ENCODE data around the gene AP2A2. TPM values are rescaled to one million over a fixed set of nuclear protein-coding genes. Genes with fewer than 3 reads are reported as not detected.

Gene AP2A2
- total RNA-seq, 2 donors from 2014 or later, result 37.3 to 58.0 TPM

DNA sequence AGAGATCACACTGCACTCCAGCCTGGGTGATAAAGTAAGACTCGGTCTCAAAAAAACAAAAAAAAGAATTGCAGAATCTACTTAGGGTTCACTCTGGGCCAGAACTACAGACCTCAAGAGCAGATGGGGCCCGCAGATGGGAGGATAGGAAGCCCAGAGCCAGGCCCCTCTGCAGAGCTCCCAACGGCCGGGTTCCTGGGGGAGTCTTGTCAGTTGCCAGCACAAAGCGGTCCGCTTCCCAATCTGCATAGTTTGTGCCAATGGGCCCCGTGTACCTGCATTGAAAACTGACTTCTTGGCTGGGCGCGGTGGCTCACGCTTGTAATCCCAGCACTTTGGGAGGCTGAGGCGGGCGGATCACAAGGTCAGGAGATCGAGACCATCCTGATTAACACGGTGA, 13.4 kb upstream of the AP2A2 start:
- DNase-seq (ENCODE audit: low spot score in 2 of 2), result no peak
- peak overlapping the region in 1 of 2 donors; percentile 88 for H3K27ac Mint-ChIP-seq
- ATAC-seq, result no peak
- H3K36me3 Mint-ChIP-seq, result no peaks in the 10 kb centered on the region
- no peaks in the 10 kb centered on the region for H3K9me3 Mint-ChIP-seq

GRCh38 chr11:913043-913442, 12.6 kb upstream of the AP2A2 start:
- no peak for DNase-seq (ENCODE audit: low spot score in 2 of 2)
- no peaks in the 10 kb centered on the region for H3K36me3 Mint-ChIP-seq
- no peaks in the 10 kb centered on the region for H3K9me3 Mint-ChIP-seq
- no peak overlapping the region for H3K27ac Mint-ChIP-seq
- no peak for ATAC-seq

DNA sequence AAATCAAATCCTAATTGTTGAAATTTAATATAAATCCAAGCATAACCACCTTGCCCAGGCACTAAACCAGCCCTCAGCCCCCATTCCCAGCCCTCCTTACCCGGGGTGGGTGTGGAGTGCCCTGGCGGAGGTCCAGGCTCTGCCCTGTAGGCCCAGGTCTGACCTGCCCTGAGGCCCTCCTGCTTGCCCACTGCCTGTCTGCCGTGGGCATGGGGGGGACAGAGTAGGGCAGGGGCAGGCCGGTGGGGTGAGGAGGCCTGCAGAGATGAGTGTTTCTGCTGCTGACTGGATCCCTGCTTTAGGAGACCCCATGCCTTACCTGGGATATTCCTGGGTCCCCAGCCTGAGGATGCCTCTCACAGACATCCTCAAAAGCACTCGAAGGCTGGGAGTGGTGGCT, 11.5 kb upstream of the AP2A2 start:
- Mint-ChIP-seq H3K36me3 (no peaks in the 10 kb centered on the region), H3K9me3 (no peaks in the 10 kb centered on the region), H3K27ac (no peak overlapping the region)
- no peak for ATAC-seq
- no peak for DNase-seq (ENCODE audit: low spot score in 2 of 2)

GRCh38 chr11:914747-915501, 10.7 kb upstream of the AP2A2 start:
- no peak for DNase-seq (ENCODE audit: low spot score in 2 of 2)

GRCh38 chr11:917426-917825, 8.2 kb upstream of the AP2A2 start:
- DNase-seq (ENCODE audit: low spot score in 2 of 2), result no peak
- Mint-ChIP-seq H3K36me3 (no peaks in the 10 kb centered on the region), H3K27ac (no peak overlapping the region), H3K9me3 (no peaks in the 10 kb centered on the region)
- no peak for ATAC-seq

More at GRCh38 chr11:914747-915501, 10.7 kb upstream of the AP2A2 start:
- no peaks in the 10 kb centered on the region for H3K9me3 Mint-ChIP-seq
- ATAC-seq, result no peak
- H3K27ac Mint-ChIP-seq, result no peak overlapping the region
- H3K36me3 Mint-ChIP-seq, result no peaks in the 10 kb centered on the region

DNA sequence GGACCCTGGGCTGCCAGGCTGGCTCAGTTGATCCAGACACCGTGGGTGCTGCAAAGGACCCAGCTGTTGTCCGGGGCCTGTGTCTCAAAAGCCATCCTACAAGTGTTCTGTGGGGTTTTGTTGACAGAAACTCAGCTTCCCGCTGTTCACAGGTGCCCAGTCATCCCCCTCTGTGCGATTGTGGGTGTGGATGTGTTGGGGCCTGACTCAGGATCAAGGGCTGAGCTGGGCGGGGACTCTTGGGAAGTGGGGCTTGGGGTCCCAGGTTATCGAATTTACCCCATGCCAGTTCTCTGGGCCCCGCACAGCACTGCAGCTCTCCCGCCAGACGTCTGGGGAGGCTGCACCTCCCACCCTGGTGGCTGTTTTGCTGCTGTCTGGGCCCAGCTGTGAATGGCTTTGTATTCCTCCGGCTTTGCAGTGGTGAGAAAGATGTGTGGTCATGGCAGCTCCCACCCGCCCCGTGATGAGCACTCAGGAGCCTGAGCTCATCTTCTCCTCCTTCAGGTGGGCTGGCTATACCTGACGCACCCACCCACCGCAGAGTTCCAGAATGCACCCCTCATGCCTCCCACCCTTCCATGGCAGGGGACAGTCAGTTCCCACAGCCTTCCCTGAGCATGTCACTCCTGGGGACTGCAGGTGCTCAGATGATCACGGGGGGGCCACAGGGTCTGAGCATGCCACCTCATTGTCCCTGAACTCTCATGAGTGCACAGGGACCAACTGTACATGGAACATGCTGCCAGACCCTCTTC, 3.6 kb upstream of the AP2A2 start:
- ATAC-seq, result no peak
- Mint-ChIP-seq H3K36me3 (peaks cover 8 to 9% of the 10 kb centered on the region in 2 donors), H3K27ac (no peak overlapping the region), H3K9me3 (no peaks in the 10 kb centered on the region)
- no peak for DNase-seq (ENCODE audit: low spot score in 2 of 2)

GRCh38 chr11:923691-924405, 1.8 kb upstream of the AP2A2 start:
- H3K9me3 Mint-ChIP-seq, result no peaks in the 10 kb centered on the region
- peaks cover 8 to 11% of the 10 kb centered on the region in 2 donors for H3K36me3 Mint-ChIP-seq
- DNase-seq (ENCODE audit: low spot score in 2 of 2) (no peak), ATAC-seq (no peak)
- H3K27ac Mint-ChIP-seq, result no peak overlapping the region

GRCh38 chr11:924406-925157, 1.1 kb upstream of the AP2A2 start:
- H3K27ac Mint-ChIP-seq, result no peak overlapping the region
- DNase-seq (ENCODE audit: low spot score in 2 of 2) (no peak), ATAC-seq (no peak)
- no peaks in the 10 kb centered on the region for H3K9me3 Mint-ChIP-seq
- peaks cover 8 to 11% of the 10 kb centered on the region in 2 donors for H3K36me3 Mint-ChIP-seq

DNA sequence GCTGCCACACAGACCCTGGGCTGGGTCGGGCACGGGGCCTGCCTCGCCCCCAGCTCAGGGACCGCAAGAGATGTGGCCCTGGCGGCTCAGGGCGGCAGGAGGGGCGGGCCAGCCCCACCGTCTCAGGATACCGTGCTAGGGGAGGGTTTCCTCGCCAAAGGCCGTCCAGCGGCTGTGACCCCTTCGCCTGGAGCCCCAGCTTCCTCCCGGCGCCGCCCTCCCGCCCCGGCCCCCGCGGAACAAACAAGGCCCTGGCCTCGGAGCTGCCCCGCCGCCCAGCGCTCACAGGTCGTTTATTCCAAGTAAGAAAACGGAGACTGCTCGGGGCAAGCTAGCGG, 543 bp upstream of the AP2A2 start:
- no peaks in the 10 kb centered on the region for H3K9me3 Mint-ChIP-seq
- no peak overlapping the region for H3K27ac Mint-ChIP-seq
- DNase-seq (ENCODE audit: low spot score in 2 of 2) (no peak), ATAC-seq (peak in 1 of 2 donors; percentile 3)
- H3K36me3 Mint-ChIP-seq, result peaks cover 8 to 11% of the 10 kb centered on the region in 2 donors

DNA sequence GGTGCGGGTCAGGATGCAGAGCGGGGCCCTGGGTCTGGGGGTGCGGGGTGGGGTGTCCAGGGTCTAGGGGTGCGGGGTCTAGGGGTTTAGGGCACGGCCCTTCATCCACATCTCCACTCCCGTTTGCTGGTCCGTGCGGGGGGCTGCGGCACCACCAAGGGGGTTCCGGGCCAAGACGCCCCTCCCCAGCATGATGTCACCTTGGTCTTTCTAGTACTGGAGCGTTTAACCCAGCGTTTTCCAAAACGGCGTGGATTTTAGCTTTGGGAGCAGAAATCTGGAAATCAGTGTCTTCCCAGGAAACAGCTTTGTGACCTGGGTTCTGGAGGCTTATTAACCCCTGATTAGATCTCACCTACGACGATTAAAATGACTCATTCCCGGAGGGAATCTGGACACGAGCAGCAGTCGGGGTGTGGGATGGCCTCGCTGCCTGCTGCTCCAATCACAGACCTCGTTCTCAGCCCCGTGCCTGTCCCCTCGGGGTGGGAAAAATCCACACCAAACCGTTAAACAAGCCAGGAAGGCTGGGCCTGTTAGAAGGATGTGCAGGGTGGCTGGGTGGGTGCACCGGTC, 759 bp downstream of the AP2A2 start:
- H3K27ac Mint-ChIP-seq, result peak overlapping the region; percentile 78 to 93
- no peaks in the 10 kb centered on the region for H3K9me3 Mint-ChIP-seq
- peaks cover 8 to 11% of the 10 kb centered on the region in 2 donors for H3K36me3 Mint-ChIP-seq
- DNase-seq (ENCODE audit: low spot score in 2 of 2), result no peak
- peak in 1 of 2 donors; percentile 2 for ATAC-seq

- peaks cover 8 to 11% of the 10 kb centered on the region in 2 donors for H3K36me3 Mint-ChIP-seq
- H3K27ac Mint-ChIP-seq, result peak overlapping the region in 1 of 2 donors; percentile 77
- ATAC-seq (peak in 1 of 2 donors; percentile 32), DNase-seq (ENCODE audit: low spot score in 2 of 2) (no peak)
- H3K9me3 Mint-ChIP-seq, result no peaks in the 10 kb centered on the region
Observed at GRCh38 chr11:927871-928270, 2.2 kb downstream of the AP2A2 start.

DNA sequence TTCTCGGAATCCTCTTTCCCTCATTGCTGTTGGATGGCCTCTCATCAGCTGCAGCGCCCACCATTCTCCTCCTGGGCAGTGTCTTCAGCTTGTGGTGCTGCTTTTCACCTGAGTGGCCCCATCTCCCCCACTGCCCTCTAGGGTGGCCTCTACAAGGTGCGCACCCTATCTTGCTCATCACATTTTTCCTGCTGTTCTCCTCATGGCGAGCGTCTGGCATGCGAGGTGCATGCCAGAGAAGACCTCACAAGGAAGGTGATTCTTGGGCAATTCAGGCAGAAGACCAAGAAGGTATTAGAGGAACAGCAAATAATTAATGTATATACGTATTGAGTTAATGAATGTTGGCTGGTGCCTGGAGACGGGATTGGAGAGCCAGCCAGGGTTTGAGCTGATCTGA, 3.1 kb downstream of the AP2A2 start:
- H3K27ac Mint-ChIP-seq, result no peak overlapping the region
- DNase-seq (ENCODE audit: low spot score in 2 of 2) (no peak), ATAC-seq (no peak)
- no peaks in the 10 kb centered on the region for H3K9me3 Mint-ChIP-seq
- H3K36me3 Mint-ChIP-seq, result peaks cover 8 to 11% of the 10 kb centered on the region in 2 donors

DNA sequence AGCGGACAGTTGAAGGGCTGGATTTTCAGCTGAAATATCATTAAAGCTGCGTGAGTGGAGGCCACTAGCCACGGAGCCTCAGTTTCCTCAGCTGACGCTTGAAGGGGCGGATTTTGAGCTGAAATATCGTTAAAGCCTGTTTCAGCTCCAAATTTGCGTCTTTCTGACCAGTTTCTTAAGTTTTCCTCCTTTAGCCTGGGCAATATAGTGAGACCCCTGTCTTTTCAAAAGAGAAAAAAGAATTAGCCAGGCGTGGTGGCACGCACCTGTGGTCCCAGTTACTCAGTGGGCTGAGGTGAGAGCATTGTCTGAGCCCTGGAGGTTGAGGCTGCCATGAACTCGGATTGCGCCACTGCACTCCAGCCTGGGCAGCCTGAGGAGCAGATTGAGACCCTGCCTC, 3.7 kb downstream of the AP2A2 start:
- H3K9me3 Mint-ChIP-seq, result no peaks in the 10 kb centered on the region
- DNase-seq (ENCODE audit: low spot score in 2 of 2) (no peak), ATAC-seq (no peak)
- no peak overlapping the region for H3K27ac Mint-ChIP-seq
- peaks cover 8 to 11% of the 10 kb centered on the region in 2 donors for H3K36me3 Mint-ChIP-seq

- H3K27ac Mint-ChIP-seq, result no peak overlapping the region
- ATAC-seq, result no peak
- no peak for DNase-seq (ENCODE audit: low spot score in 2 of 2)
Observed at GRCh38 chr11:931385-931784, 5.7 kb downstream of the AP2A2 start.

GRCh38 chr11:932435-932834, 6.8 kb downstream of the AP2A2 start:
- Mint-ChIP-seq H3K9me3 (no peaks in the 10 kb centered on the region), H3K27ac (peak overlapping the region in 1 of 2 donors; percentile 5), H3K36me3 (no peaks in the 10 kb centered on the region)
- ATAC-seq (no peak), DNase-seq (ENCODE audit: low spot score in 2 of 2) (no peak)

More at GRCh38 chr11:931385-931784, 5.7 kb downstream of the AP2A2 start:
- H3K36me3 Mint-ChIP-seq, result peaks cover 7 to 10% of the 10 kb centered on the region in 2 donors
- H3K9me3 Mint-ChIP-seq, result no peaks in the 10 kb centered on the region

DNA sequence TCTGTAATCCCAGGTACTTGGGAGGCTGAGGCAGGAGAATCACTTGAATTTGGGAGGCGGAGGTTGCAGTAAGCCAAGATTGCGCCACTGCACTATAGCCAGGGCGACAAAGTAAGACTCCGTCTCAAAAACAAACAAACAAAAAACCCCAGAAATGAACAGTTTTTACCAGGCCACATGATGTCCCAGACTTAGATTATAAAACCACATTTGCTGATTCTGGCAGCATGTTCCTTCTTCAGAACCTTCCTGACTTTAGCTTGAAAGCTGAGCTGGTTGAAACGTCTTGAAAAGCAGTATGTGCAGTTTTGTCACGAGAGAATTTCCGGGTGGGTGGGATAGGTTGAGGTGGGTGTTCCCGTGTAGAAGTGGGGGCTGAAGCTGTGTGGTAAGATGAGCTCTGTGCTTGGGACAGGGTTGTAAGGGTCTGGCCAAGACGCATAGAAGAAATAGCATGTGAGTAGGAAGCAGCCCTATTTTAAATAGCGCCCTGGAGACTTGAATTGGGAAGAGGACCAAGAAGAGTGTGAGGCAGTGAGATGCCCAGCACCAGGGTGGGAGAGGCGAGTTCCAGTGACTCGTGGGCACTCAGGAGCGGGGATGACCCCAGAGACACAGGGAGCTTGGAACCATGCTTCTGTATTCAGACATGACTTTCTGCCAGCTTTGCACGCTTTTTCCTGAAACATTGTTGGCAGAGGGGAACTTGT, 7.6 kb downstream of the AP2A2 start:
- DNase-seq (ENCODE audit: low spot score in 2 of 2) (no peak), ATAC-seq (no peak)
- peak overlapping the region in 1 of 2 donors; percentile 5 for H3K27ac Mint-ChIP-seq
- H3K36me3 Mint-ChIP-seq, result no peaks in the 10 kb centered on the region
- no peaks in the 10 kb centered on the region for H3K9me3 Mint-ChIP-seq
